ENCODE measurements around the gene TMTC4. TPM values are rescaled to one million over a fixed set of nuclear protein-coding genes. Genes with fewer than 3 reads are reported as not detected.

TMTC4 gene
- total RNA-seq, 4 donors from 2014 or later: 6.5 to 10.6 (median 7.7) TPM

- no peak overlapping the region for H3K4me3 ChIP-seq
- H3K27me3 ChIP-seq: no peaks in the 10 kb centered on the region
- DNase-seq: no peak
- peaks cover 0 to 3% of the 10 kb centered on the region in 2 donors for H3K36me3 ChIP-seq
- no peak overlapping the region for H3K27ac ChIP-seq
- TF ChIP-seq POLR2A (IDR thresholded peaks at IDR 0.05): no peak
- TF ChIP-seq CTCF (IDR thresholded peaks at IDR 0.05 in 4 of 5, conservative IDR thresholded peaks at IDR 0.05 in 1 of 5): no peak
- no peak for ATAC-seq
- in situ Hi-C loops (cut with MboI; ENCODE audit: low sequenced_read_pairs in 4 of 4): no loop called here
- peaks cover 0 to 3% of the 10 kb centered on the region in 2 donors for H3K4me1 ChIP-seq
- H3K9me3 ChIP-seq: no peaks in the 10 kb centered on the region
- intact Hi-C loops (cut with DNase I; ENCODE audit: low total_unique reads): no loop called here
Observed at GRCh38 chr13:100608489-100608888, 66.1 kb downstream of the TMTC4 start.

GRCh38 chr13:100604918-100605710, 69.5 kb downstream of the TMTC4 start:
- ATAC-seq: no peak
- in situ Hi-C loops (cut with MboI; ENCODE audit: low sequenced_read_pairs in 4 of 4): no loop called here

DNA sequence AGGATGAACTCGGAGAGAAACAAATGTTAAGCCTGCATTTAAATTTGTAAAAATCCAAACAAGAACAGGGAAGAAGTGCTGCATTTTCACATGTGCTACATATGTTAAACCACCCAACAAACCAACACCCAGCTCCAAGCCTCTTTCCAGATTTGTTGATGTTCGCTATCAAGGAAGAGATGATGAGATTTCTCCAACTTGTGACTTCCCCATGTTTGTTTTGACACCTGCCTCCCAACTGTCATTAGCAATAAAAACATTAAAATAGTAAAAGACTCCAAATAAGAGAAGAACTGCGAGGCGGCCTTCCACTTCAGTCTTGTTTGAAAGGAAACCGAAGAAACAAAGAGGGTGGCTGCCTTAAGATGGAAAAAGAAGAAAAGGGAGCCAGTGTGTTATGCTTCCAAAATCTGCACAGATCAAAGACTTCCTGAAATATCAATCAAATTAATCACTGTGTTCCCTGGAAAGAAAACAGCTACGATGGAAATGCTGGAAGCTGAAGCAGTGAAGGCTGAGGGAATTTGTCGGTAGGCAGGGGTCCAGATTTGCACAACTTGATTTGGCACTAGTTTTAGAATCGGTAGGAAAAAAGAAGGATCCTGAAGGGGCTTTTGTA, 72.0 kb downstream of the TMTC4 start:
- H3K4me1 ChIP-seq: no peaks in the 10 kb centered on the region
- H3K27me3 ChIP-seq: no peaks in the 10 kb centered on the region
- ATAC-seq (no peak), DNase-seq (no peak)
- H3K27ac ChIP-seq: no peak overlapping the region
- no peak overlapping the region for H3K4me3 ChIP-seq
- in situ Hi-C loops (cut with MboI; ENCODE audit: low sequenced_read_pairs in 4 of 4) (no loop called here), intact Hi-C loops (cut with DNase I; ENCODE audit: low total_unique reads) (no loop called here)
- peaks cover 0 to 3% of the 10 kb centered on the region in 2 donors for H3K36me3 ChIP-seq
- TF ChIP-seq CTCF (IDR thresholded peaks at IDR 0.05 in 4 of 5, conservative IDR thresholded peaks at IDR 0.05 in 1 of 5) (no peak), POLR2A (IDR thresholded peaks at IDR 0.05) (no peak)
- no peaks in the 10 kb centered on the region for H3K9me3 ChIP-seq

More at GRCh38 chr13:100604918-100605710, 69.5 kb downstream of the TMTC4 start:
- intact Hi-C loops (cut with DNase I; ENCODE audit: low total_unique reads): no loop called here
- Histone ChIP-seq H3K36me3 (peaks cover 0 to 3% of the 10 kb centered on the region in 2 donors), H3K4me3 (no peak overlapping the region), H3K27ac (no peak overlapping the region), H3K9me3 (no peaks in the 10 kb centered on the region), H3K27me3 (no peaks in the 10 kb centered on the region), H3K4me1 (no peaks in the 10 kb centered on the region)
- DNase-seq: no peak
- no peak for TF ChIP-seq CTCF (IDR thresholded peaks at IDR 0.05 in 4 of 5, conservative IDR thresholded peaks at IDR 0.05 in 1 of 5)
- no peak for TF ChIP-seq POLR2A (IDR thresholded peaks at IDR 0.05)

- H3K36me3 ChIP-seq: no peaks in the 10 kb centered on the region
- no peak overlapping the region for H3K4me3 ChIP-seq
- H3K4me1 ChIP-seq: no peaks in the 10 kb centered on the region
- in situ Hi-C loops (cut with MboI; ENCODE audit: low sequenced_read_pairs in 4 of 4) (no loop called here), intact Hi-C loops (cut with DNase I; ENCODE audit: low total_unique reads) (no loop called here)
- ATAC-seq: no peak
- no peaks in the 10 kb centered on the region for H3K27me3 ChIP-seq
- TF ChIP-seq POLR2A (IDR thresholded peaks at IDR 0.05): no peak
- no peaks in the 10 kb centered on the region for H3K9me3 ChIP-seq
- no peak overlapping the region for H3K27ac ChIP-seq
- DNase-seq: no peak
Observed at GRCh38 chr13:100601716-100602115, 72.9 kb downstream of the TMTC4 start.

- H3K27ac ChIP-seq: no peak overlapping the region
- intact Hi-C loops (cut with DNase I; ENCODE audit: low total_unique reads): no loop called here
- H3K9me3 ChIP-seq: no peaks in the 10 kb centered on the region
- H3K4me3 ChIP-seq: no peak overlapping the region
- in situ Hi-C loops (cut with MboI; ENCODE audit: low sequenced_read_pairs in 4 of 4): no loop called here
- TF ChIP-seq CTCF (IDR thresholded peaks at IDR 0.05 in 4 of 5, conservative IDR thresholded peaks at IDR 0.05 in 1 of 5) (no peak), POLR2A (IDR thresholded peaks at IDR 0.05) (no peak)
- no peak for ATAC-seq
- no peaks in the 10 kb centered on the region for H3K4me1 ChIP-seq
- no peaks in the 10 kb centered on the region for H3K27me3 ChIP-seq
- no peaks in the 10 kb centered on the region for H3K36me3 ChIP-seq
- no peak for DNase-seq
Observed at GRCh38 chr13:100600915-100601314, 73.7 kb downstream of the TMTC4 start.

Measured in gastrocnemius medialis (tissue), 4 donors.